Panc1 (cell line): ENCODE results near the gene DLG2.

Experiments
- CTCF ChIP-seq: fragments of 450-650 bp; IDR thresholded peaks from 2 replicates; pipeline ENCODE4 v1.5.1; 2017; ENCODE audit warnings: mild to moderate bottlenecking
- POLR2AphosphoS5 ChIP-seq: IDR thresholded peaks from 2 replicates; pipeline ENCODE4 v1.6.1; 2012; ENCODE audit warnings: mild to moderate bottlenecking, low read depth, low read length, moderate library complexity
- REST ChIP-seq, 2 experiments: IDR thresholded peaks; 2 replicates each; pipeline ENCODE4 v1.6.1; 2011 to 2012; ENCODE audit warnings: low read depth in 2 of 2, control low read depth in 1 of 2, low read length in 1 of 2, mild to moderate bottlenecking in 1 of 2, moderate library complexity in 1 of 2; ENCODE audit not compliant: insufficient read depth in 1 of 2
- SIN3A ChIP-seq: IDR thresholded peaks from 2 replicates; pipeline ENCODE4 v1.6.1; 2012; ENCODE audit warnings: low read depth, mild to moderate bottlenecking, low read length, moderate library complexity, borderline replicate concordance; ENCODE audit not compliant: insufficient read depth

GRCh38 chr11:83785942-83786341 is 1841.2 kb downstream of the DLG2 start:
- no peak for TF ChIP-seq CTCF
- no peak for TF ChIP-seq SIN3A
- TF ChIP-seq REST (IDR thresholded peaks at IDR 0.05; ENCODE audit: insufficient read depth in 1 of 2, low read depth in 2 of 2, low read length in 1 of 2) = no peak
- no peak for TF ChIP-seq POLR2AphosphoS5
